Measurements from ENCODE around the gene STAG3. TPM values are rescaled to one million over a fixed set of nuclear protein-coding genes. Genes with fewer than 3 reads are reported as not detected.

The STAG3 gene
- total and polyA plus RNA-seq, 2 experiments from 2014 or later: 4.6 to 4.7 TPM

DNA sequence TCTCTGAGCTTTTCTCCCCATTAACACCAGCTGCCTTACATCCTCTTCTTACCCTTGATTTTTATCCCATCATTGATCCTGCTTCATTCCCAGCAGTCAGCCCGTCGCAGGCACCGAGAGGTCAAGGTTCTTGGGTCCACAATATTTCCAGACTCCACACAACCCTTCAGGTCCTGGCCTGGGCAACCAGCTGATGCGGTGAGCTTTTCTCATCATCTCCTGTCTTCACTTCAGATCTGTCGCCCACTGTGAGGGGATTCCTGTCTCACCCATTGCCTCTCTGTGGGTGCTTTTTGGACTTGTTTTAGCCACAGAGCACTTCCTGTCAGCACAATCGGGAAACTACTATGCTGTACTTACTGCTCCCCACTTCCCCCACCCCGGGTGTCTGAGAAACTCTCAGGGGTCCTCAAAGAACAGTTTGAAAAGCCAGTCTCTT is 33.6 kb downstream of the STAG3 start (continued):
- TF ChIP-seq, protein P1, sequence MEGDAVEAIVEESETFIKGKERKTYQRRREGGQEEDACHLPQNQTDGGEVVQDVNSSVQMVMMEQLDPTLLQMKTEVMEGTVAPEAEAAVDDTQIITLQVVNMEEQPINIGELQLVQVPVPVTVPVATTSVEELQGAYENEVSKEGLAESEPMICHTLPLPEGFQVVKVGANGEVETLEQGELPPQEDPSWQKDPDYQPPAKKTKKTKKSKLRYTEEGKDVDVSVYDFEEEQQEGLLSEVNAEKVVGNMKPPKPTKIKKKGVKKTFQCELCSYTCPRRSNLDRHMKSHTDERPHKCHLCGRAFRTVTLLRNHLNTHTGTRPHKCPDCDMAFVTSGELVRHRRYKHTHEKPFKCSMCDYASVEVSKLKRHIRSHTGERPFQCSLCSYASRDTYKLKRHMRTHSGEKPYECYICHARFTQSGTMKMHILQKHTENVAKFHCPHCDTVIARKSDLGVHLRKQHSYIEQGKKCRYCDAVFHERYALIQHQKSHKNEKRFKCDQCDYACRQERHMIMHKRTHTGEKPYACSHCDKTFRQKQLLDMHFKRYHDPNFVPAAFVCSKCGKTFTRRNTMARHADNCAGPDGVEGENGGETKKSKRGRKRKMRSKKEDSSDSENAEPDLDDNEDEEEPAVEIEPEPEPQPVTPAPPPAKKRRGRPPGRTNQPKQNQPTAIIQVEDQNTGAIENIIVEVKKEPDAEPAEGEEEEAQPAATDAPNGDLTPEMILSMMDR (conservative IDR thresholded peaks at IDR 0.05; ENCODE audit: low read depth in 2 of 2): no peak
- no peak for TF ChIP-seq POLR2AphosphoS5 (IDR thresholded peaks at IDR 0.05; ENCODE audit: low read depth)
- no peak for TF ChIP-seq EZH2 (IDR thresholded peaks at IDR 0.05; ENCODE audit: low read depth, unreplicated experiment)
- no peak for TF ChIP-seq ZNF331 (CRISPR knock-in tag; IDR thresholded peaks at IDR 0.05; ENCODE audit: low read depth)
- TF ChIP-seq CREB1 (CRISPR knock-in tag; IDR thresholded peaks at IDR 0.05; ENCODE audit: low read depth): no peak

DNA sequence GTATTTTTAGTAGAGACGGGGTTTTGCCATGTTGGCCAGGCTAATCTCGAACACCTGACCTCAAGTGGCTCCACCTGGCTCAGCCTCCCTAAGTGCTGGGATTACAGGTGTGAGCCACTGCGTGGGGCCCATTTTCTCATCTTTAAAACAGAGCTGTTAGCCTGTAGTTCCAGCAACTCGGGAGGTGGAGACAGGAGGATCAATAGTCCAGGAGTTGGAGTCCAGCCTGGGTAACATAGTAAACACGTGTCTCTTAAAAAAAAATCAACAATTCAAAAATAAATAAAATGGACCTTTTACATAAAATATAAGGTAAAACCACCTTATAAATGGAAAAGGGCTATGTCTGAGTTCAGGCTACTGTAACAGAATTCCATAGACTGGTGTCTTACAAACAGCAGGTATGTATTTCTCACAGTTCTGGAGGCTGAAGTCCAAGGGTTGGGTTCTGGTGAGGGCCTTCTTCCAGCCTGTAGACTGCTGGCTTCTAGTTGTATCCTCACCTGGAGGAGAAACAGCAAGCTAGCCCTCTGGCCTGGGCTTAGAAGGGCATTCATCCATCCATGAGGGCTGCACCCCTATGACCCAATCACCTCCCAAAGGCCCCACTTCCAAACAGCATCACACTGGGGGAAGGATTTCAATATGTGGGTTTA is 35.0 kb downstream of the STAG3 start:
- H3K36me3 ChIP-seq (ENCODE audit: insufficient read depth): no peaks in the 10 kb centered on the region
- H3K9me2 ChIP-seq (ENCODE audit: insufficient read depth): no peaks in the 10 kb centered on the region
- TF ChIP-seq ZNF114 (CRISPR knock-in tag; IDR thresholded peaks at IDR 0.05) (no peak), ZNF331 (CRISPR knock-in tag; IDR thresholded peaks at IDR 0.05; ENCODE audit: low read depth) (no peak), JUNB (IDR thresholded peaks at IDR 0.05; ENCODE audit: unreplicated experiment) (no peak), POLR2AphosphoS5 (IDR thresholded peaks at IDR 0.05; ENCODE audit: low read depth) (no peak), STAT1 (IDR thresholded peaks at IDR 0.05; ENCODE audit: unreplicated experiment) (no peak), CREB1 (CRISPR knock-in tag; IDR thresholded peaks at IDR 0.05; ENCODE audit: low read depth) (no peak), NANOG (IDR thresholded peaks at IDR 0.05; ENCODE audit: borderline replicate concordance) (no peak), EZH2 (IDR thresholded peaks at IDR 0.05; ENCODE audit: low read depth, unreplicated experiment) (no peak), EZH2phosphoT487 (IDR thresholded peaks at IDR 0.05; ENCODE audit: unreplicated experiment) (no peak)
- TF ChIP-seq, protein P2, sequence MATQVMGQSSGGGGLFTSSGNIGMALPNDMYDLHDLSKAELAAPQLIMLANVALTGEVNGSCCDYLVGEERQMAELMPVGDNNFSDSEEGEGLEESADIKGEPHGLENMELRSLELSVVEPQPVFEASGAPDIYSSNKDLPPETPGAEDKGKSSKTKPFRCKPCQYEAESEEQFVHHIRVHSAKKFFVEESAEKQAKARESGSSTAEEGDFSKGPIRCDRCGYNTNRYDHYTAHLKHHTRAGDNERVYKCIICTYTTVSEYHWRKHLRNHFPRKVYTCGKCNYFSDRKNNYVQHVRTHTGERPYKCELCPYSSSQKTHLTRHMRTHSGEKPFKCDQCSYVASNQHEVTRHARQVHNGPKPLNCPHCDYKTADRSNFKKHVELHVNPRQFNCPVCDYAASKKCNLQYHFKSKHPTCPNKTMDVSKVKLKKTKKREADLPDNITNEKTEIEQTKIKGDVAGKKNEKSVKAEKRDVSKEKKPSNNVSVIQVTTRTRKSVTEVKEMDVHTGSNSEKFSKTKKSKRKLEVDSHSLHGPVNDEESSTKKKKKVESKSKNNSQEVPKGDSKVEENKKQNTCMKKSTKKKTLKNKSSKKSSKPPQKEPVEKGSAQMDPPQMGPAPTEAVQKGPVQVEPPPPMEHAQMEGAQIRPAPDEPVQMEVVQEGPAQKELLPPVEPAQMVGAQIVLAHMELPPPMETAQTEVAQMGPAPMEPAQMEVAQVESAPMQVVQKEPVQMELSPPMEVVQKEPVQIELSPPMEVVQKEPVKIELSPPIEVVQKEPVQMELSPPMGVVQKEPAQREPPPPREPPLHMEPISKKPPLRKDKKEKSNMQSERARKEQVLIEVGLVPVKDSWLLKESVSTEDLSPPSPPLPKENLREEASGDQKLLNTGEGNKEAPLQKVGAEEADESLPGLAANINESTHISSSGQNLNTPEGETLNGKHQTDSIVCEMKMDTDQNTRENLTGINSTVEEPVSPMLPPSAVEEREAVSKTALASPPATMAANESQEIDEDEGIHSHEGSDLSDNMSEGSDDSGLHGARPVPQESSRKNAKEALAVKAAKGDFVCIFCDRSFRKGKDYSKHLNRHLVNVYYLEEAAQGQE (IDR thresholded peaks at IDR 0.05; ENCODE audit: unreplicated experiment): no peak
- TF ChIP-seq, protein P3, sequence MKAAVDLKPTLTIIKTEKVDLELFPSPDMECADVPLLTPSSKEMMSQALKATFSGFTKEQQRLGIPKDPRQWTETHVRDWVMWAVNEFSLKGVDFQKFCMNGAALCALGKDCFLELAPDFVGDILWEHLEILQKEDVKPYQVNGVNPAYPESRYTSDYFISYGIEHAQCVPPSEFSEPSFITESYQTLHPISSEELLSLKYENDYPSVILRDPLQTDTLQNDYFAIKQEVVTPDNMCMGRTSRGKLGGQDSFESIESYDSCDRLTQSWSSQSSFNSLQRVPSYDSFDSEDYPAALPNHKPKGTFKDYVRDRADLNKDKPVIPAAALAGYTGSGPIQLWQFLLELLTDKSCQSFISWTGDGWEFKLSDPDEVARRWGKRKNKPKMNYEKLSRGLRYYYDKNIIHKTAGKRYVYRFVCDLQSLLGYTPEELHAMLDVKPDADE (IDR thresholded peaks at IDR 0.05): no peak
- no peaks in the 10 kb centered on the region for H3F3A ChIP-seq (replicated peaks; ENCODE audit: low read depth)
- peaks cover 2% of the 10 kb centered on the region; the same call in 1 of the 2 replicates for H4K20me1 ChIP-seq (replicated peaks; ENCODE audit: insufficient read depth)
- Mint-ChIP-seq H3K4me3 (no peak overlapping the region), H3K9me3 (no peaks in the 10 kb centered on the region), H3K36me3 (ENCODE audit: low read depth) (no peaks in the 10 kb centered on the region), H3K27me3 (ENCODE audit: insufficient read depth, low read depth, poor library complexity) (peaks cover 16% of the 10 kb centered on the region), H3K27ac (no peak overlapping the region), H3K4me1 (peaks cover 16% of the 10 kb centered on the region)
- no peak overlapping the region for H3K4me2 ChIP-seq
- H2AFZ ChIP-seq: no peak overlapping the region
- no peak for ATAC-seq
- no peaks in the 10 kb centered on the region for H3K79me2 ChIP-seq (replicated peaks; ENCODE audit: insufficient read depth)
- H3K27me3 ChIP-seq (ENCODE audit: insufficient read depth): peaks cover 59% of the 10 kb centered on the region
- no peaks in the 10 kb centered on the region; the same call in 1 of the 2 replicates for H3K4me1 ChIP-seq (ENCODE audit: insufficient read depth)
- H3K4me3 ChIP-seq: no peak overlapping the region
- DNase-seq (ENCODE audit: low spot score): no peak
- no peak overlapping the region for H3K27ac ChIP-seq (ENCODE audit: low read depth)

All from GM23338 (cell line).